Neutrophil (primary cell): Measurements from ENCODE around the gene ECT2L.

Experiments used
- H3K27ac ChIP-seq: fragments of 200-600 bp; sonication (generic); 2 replicates; pipeline ENCODE4 v1.5.1; 2016; ENCODE audit warnings: mild to moderate bottlenecking, moderate library complexity
- H3K27me3 ChIP-seq: fragments of 200-600 bp; sonication (generic); 2 replicates; pipeline ENCODE4 v1.6.0; 2016; ENCODE audit warnings: mild to moderate bottlenecking
- H3K36me3 ChIP-seq: fragments of 200-600 bp; sonication (generic); 2 replicates; pipeline ENCODE4 v1.5.1; 2017
- H3K4me1 ChIP-seq, 2 experiments: fragments of 200-600 bp in 1 of 2; sonication (generic) in 1 of 2; 1 replicate in 1 of 2; 2 replicates in 1 of 2; pipeline versions ENCODE4 v1.5.1 to v1.6.1; 2013 to 2016; ENCODE audit warnings: low read depth in 1 of 2, low read length in 1 of 2, mild to moderate bottlenecking in 1 of 2, moderate library complexity in 1 of 2; ENCODE audit not compliant: control insufficient read depth in 1 of 2, insufficient read depth in 1 of 2
- H3K4me3 ChIP-seq, 2 experiments: fragments of 200-600 bp in 1 of 2; sonication (generic) in 1 of 2; 1 replicate in 1 of 2; 2 replicates in 1 of 2; pipeline ENCODE4 v1.5.1; 2013 to 2016; ENCODE audit warnings: low read depth in 1 of 2, low read length in 1 of 2, mild to moderate bottlenecking in 1 of 2, moderate library complexity in 1 of 2
- H3K9me3 ChIP-seq: fragments of 200-600 bp; sonication (generic); 2 replicates; pipeline ENCODE4 v1.5.1; 2016
- CTCF ChIP-seq: fragments of 200-600 bp; sonication (generic); IDR thresholded peaks from 2 replicates; pipeline ENCODE4 v1.5.1; 2016; ENCODE audit warnings: antibody characterized with exemption

ECT2L gene

DNA sequence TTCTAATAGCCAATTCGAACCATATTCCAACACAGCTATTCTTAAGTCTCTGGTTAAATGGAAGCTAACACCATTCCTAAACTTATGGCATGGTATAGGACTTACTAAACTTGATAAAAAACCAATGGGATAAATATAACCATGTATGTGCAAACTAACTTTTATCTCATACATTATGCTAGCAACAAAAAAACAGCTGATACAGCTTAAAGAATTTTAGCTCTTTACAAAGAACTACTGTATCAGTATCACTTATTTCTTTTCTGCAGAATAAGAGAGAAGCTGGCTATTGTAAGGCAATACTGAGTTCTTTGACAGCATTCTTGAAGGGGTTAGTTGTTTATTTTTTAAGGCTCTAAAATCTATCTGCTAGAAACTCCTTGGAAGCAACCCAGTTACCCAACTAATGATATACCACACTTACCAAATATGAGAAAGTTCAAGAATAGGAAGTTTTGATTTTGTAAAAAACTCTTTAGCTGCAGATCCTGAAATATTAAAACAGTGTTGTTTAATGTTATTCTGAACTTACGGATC, 147.3 kb downstream of the ECT2L start:
- peaks cover 33% of the 10 kb centered on the region for H3K36me3 ChIP-seq

DNA sequence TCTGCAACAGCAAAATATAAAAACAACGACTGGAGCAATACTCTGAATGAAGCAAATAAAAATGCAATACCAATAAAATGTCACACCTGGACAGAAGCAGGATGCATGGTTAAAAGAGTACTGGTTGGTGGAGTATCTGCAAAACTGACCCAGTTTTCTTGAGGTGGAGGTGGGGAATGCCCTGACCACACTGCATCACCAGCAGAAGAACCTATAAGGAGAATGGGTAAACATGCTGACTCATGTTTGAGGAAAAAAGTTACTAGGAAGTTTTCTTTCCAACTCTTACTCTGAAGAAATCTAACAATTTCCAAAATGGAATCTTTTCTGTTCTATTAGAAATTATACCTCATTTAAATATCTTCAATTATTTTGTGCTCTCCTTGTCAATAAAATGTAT, 148.5 kb downstream of the ECT2L start:
- H3K36me3 ChIP-seq: peaks cover 33% of the 10 kb centered on the region
- H3K9me3 ChIP-seq: no peaks in the 10 kb centered on the region
- H3K27me3 ChIP-seq: no peaks in the 10 kb centered on the region
- no peaks in the 10 kb centered on the region for H3K4me1 ChIP-seq
- no peak overlapping the region for H3K4me3 ChIP-seq
- no peak overlapping the region for H3K27ac ChIP-seq
- no peak for TF ChIP-seq CTCF

More for the DNA sequence above, 147.3 kb downstream of the ECT2L start:
- Histone ChIP-seq H3K4me1 (no peaks in the 10 kb centered on the region), H3K4me3 (no peak overlapping the region), H3K27me3 (no peaks in the 10 kb centered on the region), H3K9me3 (no peaks in the 10 kb centered on the region), H3K27ac (no peak overlapping the region)
- TF ChIP-seq CTCF: no peak

GRCh38 chr6:138945354-138945753, 149.5 kb downstream of the ECT2L start:
- no peaks in the 10 kb centered on the region for H3K27me3 ChIP-seq
- no peak overlapping the region for H3K27ac ChIP-seq
- H3K9me3 ChIP-seq: no peaks in the 10 kb centered on the region
- no peak overlapping the region for H3K4me3 ChIP-seq
- H3K4me1 ChIP-seq: no peaks in the 10 kb centered on the region
- no peak for TF ChIP-seq CTCF
- H3K36me3 ChIP-seq: peaks cover 33% of the 10 kb centered on the region

DNA sequence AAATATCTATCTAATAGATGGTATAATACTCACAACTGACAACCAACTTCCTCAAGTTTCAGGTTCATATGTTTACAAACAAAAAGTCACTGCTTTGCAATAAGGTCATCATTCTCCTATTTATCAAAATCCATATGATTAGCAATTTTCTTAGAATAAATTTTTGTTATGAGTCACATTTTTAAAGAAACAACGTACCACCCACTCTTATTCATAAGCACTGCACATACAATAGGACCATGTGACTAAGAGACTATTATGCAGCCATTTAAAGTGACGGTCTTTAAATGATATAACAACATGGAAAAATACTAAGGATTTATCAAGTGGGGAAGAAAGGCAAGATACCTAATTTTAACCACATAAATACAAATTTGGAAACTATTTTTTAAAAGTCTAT, 152.1 kb downstream of the ECT2L start:
- no peak for TF ChIP-seq CTCF
- Histone ChIP-seq H3K4me1 (no peaks in the 10 kb centered on the region), H3K27me3 (no peaks in the 10 kb centered on the region), H3K9me3 (no peaks in the 10 kb centered on the region), H3K36me3 (peaks cover 20% of the 10 kb centered on the region), H3K27ac (no peak overlapping the region), H3K4me3 (no peak overlapping the region)

DNA sequence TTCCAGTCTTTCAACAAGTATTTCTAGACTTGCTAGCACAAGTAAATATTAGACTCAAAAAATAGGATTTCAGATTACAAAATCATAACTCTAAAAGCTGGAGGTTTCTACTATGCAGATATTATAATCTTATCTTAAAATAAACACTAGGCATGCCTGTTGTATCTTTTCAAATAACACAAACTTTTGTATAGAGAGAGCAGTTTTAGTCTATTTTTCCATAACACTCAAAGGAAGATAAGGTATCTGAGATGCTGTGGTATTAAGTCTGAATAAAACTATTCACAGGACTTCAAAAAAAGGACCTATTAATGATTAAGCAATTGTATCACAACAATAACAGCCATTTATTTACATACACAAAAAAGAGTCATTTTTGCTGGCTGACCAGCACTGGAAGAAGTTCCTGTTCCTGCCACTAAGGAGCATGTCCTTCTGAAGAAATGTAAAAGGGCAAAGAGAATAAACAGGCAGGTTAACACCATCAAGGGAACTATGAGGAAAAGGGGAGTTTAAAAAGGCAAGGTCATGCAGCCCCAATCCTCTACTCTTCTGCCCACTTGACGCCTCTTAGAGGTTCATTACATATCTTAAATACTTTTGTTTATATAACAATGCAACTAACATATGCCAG, 152.8 kb downstream of the ECT2L start:
- Histone ChIP-seq H3K9me3 (no peaks in the 10 kb centered on the region), H3K27ac (no peak overlapping the region)
- TF ChIP-seq CTCF: no peak

More for the DNA sequence above, 152.8 kb downstream of the ECT2L start:
- Histone ChIP-seq H3K4me1 (no peaks in the 10 kb centered on the region), H3K36me3 (peaks cover 15% of the 10 kb centered on the region), H3K4me3 (no peak overlapping the region), H3K27me3 (no peaks in the 10 kb centered on the region)
